Measurements from ENCODE around the gene HLA-DQA1. TPM values are rescaled to one million over a fixed set of nuclear protein-coding genes. Genes with fewer than 3 reads are reported as not detected.

The HLA-DQA1 gene
- total and polyA plus RNA-seq, 4 donors = 9.3 to 46.2 (median 32.7) TPM

DNA sequence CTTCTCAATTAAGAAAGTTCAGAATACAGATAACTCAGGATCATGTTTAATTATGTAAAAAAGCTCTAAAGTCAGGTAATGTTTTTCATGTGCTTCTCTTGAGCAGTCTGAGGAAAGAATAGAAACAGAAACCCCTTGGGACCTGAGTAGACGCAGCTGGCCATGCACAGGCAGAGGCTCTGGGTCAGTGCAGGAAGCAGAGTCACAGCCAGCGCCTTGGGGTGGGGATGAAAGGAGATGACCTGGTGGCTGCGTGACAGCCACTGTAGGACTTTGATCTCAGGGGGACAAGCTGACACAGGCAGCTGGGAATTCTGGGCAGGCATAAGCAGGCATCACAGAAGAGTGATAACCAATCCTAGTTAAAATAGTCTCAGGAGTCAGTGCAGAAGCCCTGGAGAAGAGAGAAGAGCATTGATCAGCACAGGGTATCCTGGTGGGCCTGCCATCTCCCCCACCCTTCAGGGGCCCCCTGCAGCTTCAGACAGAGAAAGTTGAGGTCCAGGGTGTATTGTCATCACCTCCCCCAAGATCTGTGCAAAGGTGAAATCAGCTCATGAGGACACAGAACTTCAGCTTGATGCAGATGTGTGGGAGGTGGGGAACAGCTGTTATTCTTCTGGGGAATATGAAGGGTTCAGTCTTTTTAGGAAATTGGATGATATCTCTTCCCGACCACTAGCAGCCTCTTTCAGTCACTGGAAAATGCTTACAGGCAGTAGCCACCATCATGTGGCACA, 22.8 kb downstream of the HLA-DQA1 start:
- H3K27ac ChIP-seq (ENCODE audit: low read depth in 1 of 2, low read length in 2 of 2) = no peak overlapping the region
- ATAC-seq (ENCODE audit: low FRiP score) = no peak
- 34 to 49% methylated on average over 4 of the region's 4 CpGs for WGBS, 2 donors
- peaks cover 0 to 1% of the 10 kb centered on the region in 2 donors for H3K27me3 ChIP-seq (ENCODE audit: control insufficient read depth in 1 of 2, insufficient read depth in 2 of 2, low read length in 1 of 2)
- H3K4me1 ChIP-seq (ENCODE audit: control insufficient read depth in 1 of 2, insufficient read depth in 2 of 2, low read length in 2 of 2) = no peaks in the 10 kb centered on the region
- H3K36me3 ChIP-seq (ENCODE audit: control insufficient read depth in 1 of 2, insufficient read depth in 2 of 2, low read length in 1 of 2) = no peaks in the 10 kb centered on the region
- no peak for DNase-seq
- intact Hi-C loops (cut with DNase I) = no loop called here
- no peak overlapping the region for H3K4me3 ChIP-seq (ENCODE audit: low read length in 2 of 2)
- H3K9me3 ChIP-seq (ENCODE audit: control insufficient read depth, low read length) = peaks cover 1% of the 10 kb centered on the region

- Histone ChIP-seq H3K27ac (ENCODE audit: low read depth in 1 of 2, low read length in 2 of 2) (no peak overlapping the region), H3K4me1 (ENCODE audit: control insufficient read depth in 1 of 2, insufficient read depth in 2 of 2, low read length in 2 of 2) (no peaks in the 10 kb centered on the region), H3K9me3 (ENCODE audit: control insufficient read depth, low read length) (no peaks in the 10 kb centered on the region), H3K27me3 (ENCODE audit: control insufficient read depth in 1 of 2, insufficient read depth in 2 of 2, low read length in 1 of 2) (peaks cover 0 to 3% of the 10 kb centered on the region in 2 donors), H3K36me3 (ENCODE audit: control insufficient read depth in 1 of 2, insufficient read depth in 2 of 2, low read length in 1 of 2) (no peaks in the 10 kb centered on the region), H3K4me3 (ENCODE audit: low read length in 2 of 2) (no peak overlapping the region)
- WGBS, 2 donors = 71 to 94% methylated on average over 7 of the region's 7 CpGs
- intact Hi-C loops (cut with DNase I) = no loop called here
- DNase-seq = no peak
- no peak for ATAC-seq (ENCODE audit: low FRiP score)
Observed at GRCh38 chr6:32662099-32662498, 24.9 kb downstream of the HLA-DQA1 start.

DNA sequence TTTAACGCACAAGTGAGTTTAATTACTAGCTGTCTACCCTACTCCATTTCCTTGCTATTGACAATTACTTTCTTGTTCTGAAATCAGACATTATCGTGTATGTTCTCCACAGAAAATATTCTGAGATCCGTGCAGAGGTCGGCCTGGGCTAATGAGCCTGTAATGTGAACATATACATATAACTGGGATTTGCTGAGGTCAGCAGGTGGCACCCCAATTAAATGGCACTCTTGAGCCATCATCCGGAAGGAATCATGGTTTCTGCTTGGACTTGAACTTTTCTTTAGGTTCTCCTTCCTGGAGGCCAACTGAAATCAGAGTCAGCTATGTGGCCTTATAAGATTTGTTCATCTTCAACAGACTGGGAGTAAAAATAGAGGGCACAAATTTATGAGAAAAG, 25.6 kb downstream of the HLA-DQA1 start:
- no peak for ATAC-seq (ENCODE audit: low FRiP score)
- no peak for DNase-seq
- Histone ChIP-seq H3K9me3 (ENCODE audit: control insufficient read depth, low read length) (no peaks in the 10 kb centered on the region), H3K36me3 (ENCODE audit: control insufficient read depth in 1 of 2, insufficient read depth in 2 of 2, low read length in 1 of 2) (no peaks in the 10 kb centered on the region), H3K27me3 (ENCODE audit: control insufficient read depth in 1 of 2, insufficient read depth in 2 of 2, low read length in 1 of 2) (peaks cover 0 to 3% of the 10 kb centered on the region in 2 donors), H3K27ac (ENCODE audit: low read depth in 1 of 2, low read length in 2 of 2) (no peak overlapping the region), H3K4me3 (ENCODE audit: low read length in 2 of 2) (no peak overlapping the region), H3K4me1 (ENCODE audit: control insufficient read depth in 1 of 2, insufficient read depth in 2 of 2, low read length in 2 of 2) (no peaks in the 10 kb centered on the region)
- intact Hi-C loops (cut with DNase I) = no loop called here
- 77 to 92% methylated on average over 5 of the region's 5 CpGs for WGBS, 2 donors

DNA sequence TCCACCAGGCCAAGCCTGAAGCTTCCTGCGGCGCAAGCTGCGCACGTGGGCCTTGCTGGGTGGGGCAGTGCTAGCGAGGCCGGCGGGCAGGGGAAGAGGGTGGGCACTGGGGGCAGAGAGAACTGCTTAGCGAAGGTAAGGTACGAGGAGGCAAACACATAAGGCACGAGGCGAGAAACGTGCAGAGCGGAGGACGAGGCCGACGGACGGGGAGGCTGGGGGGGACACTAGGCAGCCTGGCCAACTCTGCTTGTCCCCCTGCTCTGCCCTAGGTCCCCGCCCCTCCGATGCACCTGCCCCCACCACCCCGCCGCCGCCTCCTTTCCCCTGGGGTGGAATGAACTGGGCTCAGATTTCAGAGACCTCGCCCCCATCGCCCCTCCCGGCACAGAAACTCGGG, 27.1 kb downstream of the HLA-DQA1 start:
- DNase-seq (no peak), ATAC-seq (ENCODE audit: low FRiP score) (no peak)
- 20 to 23% methylated on average over 18 to 26 of the region's 26 CpGs for WGBS, 2 donors
- Histone ChIP-seq H3K4me1 (ENCODE audit: control insufficient read depth in 1 of 2, insufficient read depth in 2 of 2, low read length in 2 of 2) (no peaks in the 10 kb centered on the region), H3K9me3 (ENCODE audit: control insufficient read depth, low read length) (no peaks in the 10 kb centered on the region), H3K27me3 (ENCODE audit: control insufficient read depth in 1 of 2, insufficient read depth in 2 of 2, low read length in 1 of 2) (peaks cover 0 to 3% of the 10 kb centered on the region in 2 donors), H3K36me3 (ENCODE audit: control insufficient read depth in 1 of 2, insufficient read depth in 2 of 2, low read length in 1 of 2) (no peaks in the 10 kb centered on the region), H3K4me3 (ENCODE audit: low read length in 2 of 2) (no peak overlapping the region), H3K27ac (ENCODE audit: low read depth in 1 of 2, low read length in 2 of 2) (no peak overlapping the region)
- intact Hi-C loops (cut with DNase I) = no loop called here

GRCh38 chr6:32664827-32665362, 27.7 kb downstream of the HLA-DQA1 start:
- intact Hi-C loops (cut with DNase I) = no loop called here

GRCh38 chr6:32665661-32666060, 28.5 kb downstream of the HLA-DQA1 start:
- ATAC-seq (ENCODE audit: low FRiP score) (no peak), DNase-seq (no peak)
- intact Hi-C loops (cut with DNase I) = no loop called here
- Histone ChIP-seq H3K36me3 (ENCODE audit: control insufficient read depth in 1 of 2, insufficient read depth in 2 of 2, low read length in 1 of 2) (no peaks in the 10 kb centered on the region), H3K9me3 (ENCODE audit: control insufficient read depth, low read length) (no peaks in the 10 kb centered on the region), H3K4me3 (ENCODE audit: low read length in 2 of 2) (no peak overlapping the region), H3K27ac (ENCODE audit: low read depth in 1 of 2, low read length in 2 of 2) (no peak overlapping the region), H3K4me1 (ENCODE audit: control insufficient read depth in 1 of 2, insufficient read depth in 2 of 2, low read length in 2 of 2) (no peaks in the 10 kb centered on the region), H3K27me3 (ENCODE audit: control insufficient read depth in 1 of 2, insufficient read depth in 2 of 2, low read length in 1 of 2) (peaks cover 0 to 3% of the 10 kb centered on the region in 2 donors)
- WGBS, 2 donors = 25 to 29% methylated on average over 3 of the region's 3 CpGs

More at GRCh38 chr6:32664827-32665362, 27.7 kb downstream of the HLA-DQA1 start:
- H3K4me3 ChIP-seq (ENCODE audit: low read length in 2 of 2) = no peak overlapping the region
- WGBS, 2 donors = 1% methylated on average over 42 to 47 of the region's 47 CpGs
- DNase-seq = peak in 1 of 2 donors; percentile 77
- no peaks in the 10 kb centered on the region for H3K4me1 ChIP-seq (ENCODE audit: control insufficient read depth in 1 of 2, insufficient read depth in 2 of 2, low read length in 2 of 2)
- H3K9me3 ChIP-seq (ENCODE audit: control insufficient read depth, low read length) = no peaks in the 10 kb centered on the region
- no peaks in the 10 kb centered on the region for H3K36me3 ChIP-seq (ENCODE audit: control insufficient read depth in 1 of 2, insufficient read depth in 2 of 2, low read length in 1 of 2)
- H3K27me3 ChIP-seq (ENCODE audit: control insufficient read depth in 1 of 2, insufficient read depth in 2 of 2, low read length in 1 of 2) = peaks cover 0 to 3% of the 10 kb centered on the region in 2 donors
- no peak overlapping the region for H3K27ac ChIP-seq (ENCODE audit: low read depth in 1 of 2, low read length in 2 of 2)
- ATAC-seq (ENCODE audit: low FRiP score) = no peak

DNA sequence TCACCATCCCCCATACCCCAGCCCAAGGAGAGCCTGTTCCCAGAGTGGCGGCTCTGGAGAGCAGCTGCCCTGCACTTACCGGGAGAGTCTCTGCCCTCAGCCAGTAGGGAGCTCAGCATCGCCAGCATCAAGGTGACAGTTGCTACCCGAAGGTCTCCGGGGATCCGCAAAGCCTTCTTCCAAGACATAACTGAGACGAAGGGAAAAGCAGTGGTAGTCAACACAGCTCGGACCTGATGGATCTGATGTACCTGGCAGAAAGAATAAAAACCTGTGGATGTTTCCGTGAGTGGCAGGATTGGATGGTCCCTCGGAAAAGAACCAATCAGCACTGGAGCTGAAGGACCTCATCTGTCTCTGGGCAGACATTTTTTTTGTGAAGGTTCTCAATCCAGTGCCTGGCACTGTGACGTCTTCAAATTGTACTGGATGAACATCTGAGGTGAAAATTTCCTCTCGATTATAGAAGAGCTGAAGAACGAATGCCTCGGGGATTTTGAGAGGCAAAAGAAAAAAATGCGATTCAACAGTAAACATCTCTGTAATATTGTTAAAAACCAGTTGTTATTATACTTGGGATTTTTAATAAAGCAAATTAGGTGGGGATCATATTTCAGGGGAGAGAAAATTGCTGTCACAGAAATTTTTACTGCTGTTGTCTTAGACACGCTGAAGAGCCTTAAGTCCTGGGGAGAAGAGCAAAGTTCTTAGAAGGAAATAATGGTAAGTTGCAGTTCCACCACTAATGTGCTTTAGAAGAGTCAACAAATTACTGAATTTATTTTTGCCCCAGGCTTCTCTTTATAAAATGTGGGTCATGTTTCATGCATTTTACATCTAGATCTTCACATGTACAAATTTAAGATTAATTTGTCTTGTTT, 29.5 kb downstream of the HLA-DQA1 start, which contains the start of gene HLA-DQB1:
TSS of gene HLA-DQB1 (minus strand) at position 238 of the 881 bp plus-strand sequence. CDS start at position 188, 50 bp downstream.
- Histone ChIP-seq H3K27ac (ENCODE audit: low read depth in 1 of 2, low read length in 2 of 2) (no peak within 1 kb of the TSS), H3K4me1 (ENCODE audit: control insufficient read depth in 1 of 2, insufficient read depth in 2 of 2, low read length in 2 of 2) (no peaks in the 10 kb centered on the region), H3K36me3 (ENCODE audit: control insufficient read depth in 1 of 2, insufficient read depth in 2 of 2, low read length in 1 of 2) (no peaks in the 10 kb centered on the region), H3K4me3 (ENCODE audit: low read length in 2 of 2) (no peak within 1 kb of the TSS), H3K9me3 (ENCODE audit: control insufficient read depth, low read length) (peaks cover 2% of the 10 kb centered on the region), H3K27me3 (ENCODE audit: control insufficient read depth in 1 of 2, insufficient read depth in 2 of 2, low read length in 1 of 2) (peaks cover 0 to 3% of the 10 kb centered on the region in 2 donors)
- intact Hi-C loops (cut with DNase I) = no loop called here
- WGBS, 2 donors = 21 to 22% methylated on average over 16 of the region's 16 CpGs
- DNase-seq = no peak
- ATAC-seq (ENCODE audit: low FRiP score) = peak; percentile 71

DNA sequence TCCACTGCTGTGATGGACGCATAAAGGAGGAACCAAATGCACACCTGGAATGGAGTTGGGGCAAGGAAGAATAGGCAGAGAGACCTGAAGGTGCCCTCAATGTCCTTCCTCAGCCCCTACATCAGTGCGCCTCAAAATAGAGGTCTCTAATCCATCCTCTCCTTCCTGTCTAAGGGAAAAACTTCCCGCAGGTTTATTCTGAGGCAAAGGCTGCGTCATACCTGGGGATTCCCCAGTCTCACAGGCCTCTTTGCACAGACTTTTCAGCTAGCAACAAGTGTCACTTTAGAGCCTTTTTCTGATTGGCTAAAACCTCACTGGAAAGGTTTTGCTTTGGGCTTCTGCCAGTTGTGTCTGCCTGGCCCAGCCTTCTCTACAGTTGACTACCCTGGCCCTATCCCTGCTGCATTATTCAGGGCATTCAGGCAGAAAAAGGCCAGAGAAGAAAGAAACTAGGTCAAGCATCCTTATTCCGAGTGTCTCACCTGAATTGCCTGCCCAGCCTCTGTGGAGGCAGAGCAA, 31.1 kb downstream of the HLA-DQA1 start:
- 56 to 61% methylated on average over 5 of the region's 5 CpGs for WGBS, 2 donors
- intact Hi-C loops (cut with DNase I) = no loop called here
- H3K9me3 ChIP-seq (ENCODE audit: control insufficient read depth, low read length) = peaks cover 8% of the 10 kb centered on the region
- H3K27ac ChIP-seq (ENCODE audit: low read depth in 1 of 2, low read length in 2 of 2) = no peak overlapping the region
- no peak for DNase-seq
- no peaks in the 10 kb centered on the region for H3K36me3 ChIP-seq (ENCODE audit: control insufficient read depth in 1 of 2, insufficient read depth in 2 of 2, low read length in 1 of 2)
- H3K4me3 ChIP-seq (ENCODE audit: low read length in 2 of 2) = no peak overlapping the region
- ATAC-seq (ENCODE audit: low FRiP score) = peak; percentile 48
- H3K27me3 ChIP-seq (ENCODE audit: control insufficient read depth in 1 of 2, insufficient read depth in 2 of 2, low read length in 1 of 2) = peaks cover 0 to 3% of the 10 kb centered on the region in 2 donors
- H3K4me1 ChIP-seq (ENCODE audit: control insufficient read depth in 1 of 2, insufficient read depth in 2 of 2, low read length in 2 of 2) = no peaks in the 10 kb centered on the region
